ENCODE data around the gene OR6B1.

GRCh38 chr7:144026203-144026883 is 26.2 kb downstream of the OR6B1 start:
- TF ChIP-seq CTCF (IDR thresholded peaks at IDR 0.05) (no peak), POLR2A (IDR thresholded peaks at IDR 0.05) (no peak)

Measured in Peyer's patch (tissue), 4 donors.